Activated T-cell treated with anti-CD3 and anti-CD28 coated beads, Interleukin-2, amount 50 U/mL, for 72 hours (primary cell): ENCODE results near the gene GAS7. TPM values are rescaled to one million over a fixed set of nuclear protein-coding genes. Genes with fewer than 3 reads are reported as not detected.
"Not testable (repeated sequence)": the region's sequence is repeated elsewhere in the genome, so short reads cannot be mapped to it uniquely, and the experiment has no call there.

ENCODE experiments used
- ATAC-seq, 2 donors: fragments of 150-1000 bp; cut with Tn5 transposase; replicated peaks in 1 of 2; 2 replicates each; pipeline ENCODE4 v1.10.0; 2021; ENCODE audit warnings: moderate library complexity in 2 of 2, mild to moderate bottlenecking in 1 of 2
- DNase-seq, 2 donors: peaks; one replicate each; pipeline ENCODE4 v3.0.0; 2021 to 2022; ENCODE audit warnings: mixed read lengths in 1 of 2
- H3K27ac Mint-ChIP-seq: one replicate; pipeline ENCODE4 v1.8.0; 2022; ENCODE audit warnings: mild to moderate bottlenecking, moderate library complexity, mixed read lengths
- H3K27me3 Mint-ChIP-seq: one replicate; pipeline ENCODE4 v1.8.0; 2022; ENCODE audit warnings: low read depth, mixed read lengths
- H3K36me3 Mint-ChIP-seq, 2 donors: one replicate each; pipeline ENCODE4 v1.8.0; 2022; ENCODE audit warnings: mixed read lengths in 2 of 2, mild to moderate bottlenecking in 1 of 2; ENCODE audit not compliant: insufficient read depth in 2 of 2
- H3K4me1 Mint-ChIP-seq: one replicate; pipeline ENCODE4 v1.8.0; 2022; ENCODE audit warnings: low read depth, mixed read lengths
- H3K4me3 Mint-ChIP-seq, 2 donors: one replicate each; pipeline ENCODE4 v1.8.0; 2022; ENCODE audit warnings: mild to moderate bottlenecking in 2 of 2, mixed read lengths in 2 of 2, moderate library complexity in 2 of 2
- H3K9me3 Mint-ChIP-seq, 2 donors: one replicate each; pipeline ENCODE4 v1.8.0; 2022; ENCODE audit warnings: mixed read lengths in 2 of 2
- total RNA-seq, 2 donors: library from RNA; stranded (reverse); gene quantifications; one replicate each; pipeline ENCODE4 v1.2.3, GENCODE V29; 2022

The GAS7 gene
- total RNA-seq, 2 donors from 2014 or later: 0.72 to 1.3 TPM

DNA sequence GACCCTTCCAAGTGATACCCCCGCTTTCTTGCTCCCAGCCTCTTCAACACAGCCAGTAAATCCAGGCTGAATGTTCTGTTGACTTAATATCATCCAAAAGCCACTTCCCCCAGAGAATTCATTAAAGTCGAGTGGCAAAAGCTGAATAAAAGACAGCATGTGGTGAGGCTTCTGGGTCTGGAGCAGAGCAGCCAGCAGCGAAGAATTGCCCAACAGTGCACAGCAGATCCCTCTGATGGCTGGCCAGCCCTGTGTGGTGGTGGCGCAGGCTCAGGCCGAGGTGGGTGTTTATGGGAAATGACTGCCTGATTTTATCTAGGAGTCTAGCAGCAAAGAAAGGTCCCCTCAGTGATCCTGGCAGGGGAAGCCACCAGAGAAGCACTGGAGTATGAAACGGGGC, 263.0 kb downstream of the GAS7 start:
- H3K27ac Mint-ChIP-seq: no peak overlapping the region
- no peaks in the 10 kb centered on the region for H3K4me1 Mint-ChIP-seq
- ATAC-seq: no peak

DNA sequence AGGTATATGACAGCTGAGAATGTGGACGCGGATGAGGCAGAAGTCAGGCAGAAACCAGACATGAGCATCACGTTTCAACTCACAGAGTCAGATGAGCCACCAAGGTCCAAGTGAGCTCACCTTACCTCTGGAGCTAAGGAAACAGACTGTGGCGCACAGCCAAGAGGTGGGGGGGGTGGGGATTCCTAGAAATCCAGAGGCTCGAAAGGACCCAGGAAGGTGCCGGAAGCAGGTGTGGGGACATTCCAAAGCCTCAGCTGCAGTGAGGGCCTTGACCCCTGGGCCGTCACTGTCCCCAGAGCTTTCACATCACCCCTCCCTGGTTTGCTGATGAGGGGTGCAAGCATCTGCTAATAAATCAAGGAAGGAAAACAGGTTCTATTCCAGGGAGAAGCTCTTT, 264.1 kb downstream of the GAS7 start:
- Mint-ChIP-seq H3K36me3 (no peaks in the 10 kb centered on the region), H3K27ac (no peak overlapping the region), H3K4me3 (no peak overlapping the region), H3K27me3 (no peaks in the 10 kb centered on the region), H3K9me3 (no peaks in the 10 kb centered on the region), H3K4me1 (no peaks in the 10 kb centered on the region)
- ATAC-seq (no peak), DNase-seq (no peak)

More for the DNA sequence above, 263.0 kb downstream of the GAS7 start:
- no peaks in the 10 kb centered on the region for H3K9me3 Mint-ChIP-seq
- no peaks in the 10 kb centered on the region for H3K27me3 Mint-ChIP-seq
- no peak for DNase-seq
- no peaks in the 10 kb centered on the region for H3K36me3 Mint-ChIP-seq
- H3K4me3 Mint-ChIP-seq: no peak overlapping the region

DNA sequence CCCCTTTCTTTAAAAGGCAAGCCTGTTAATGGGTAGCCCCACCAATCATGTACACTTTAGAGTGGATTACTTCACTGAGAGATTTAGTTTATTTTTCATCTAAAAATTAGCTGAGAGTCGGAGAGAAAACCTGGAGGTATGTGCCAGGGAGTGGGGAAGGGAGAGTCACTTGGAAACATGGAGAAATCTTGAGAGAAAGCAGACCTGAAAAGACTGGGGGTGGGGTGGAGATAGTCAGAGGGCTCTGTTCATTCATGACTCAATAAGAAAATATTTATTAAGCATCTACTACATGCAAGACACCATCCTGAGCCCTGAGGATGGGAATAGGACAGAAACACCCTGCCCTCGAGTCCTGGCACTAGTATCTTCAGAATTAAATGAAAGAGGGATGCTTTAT, 265.9 kb downstream of the GAS7 start:
- H3K27ac Mint-ChIP-seq: no peak overlapping the region
- no peak overlapping the region for H3K4me3 Mint-ChIP-seq
- ATAC-seq (no peak), DNase-seq (no peak)
- H3K27me3 Mint-ChIP-seq: no peaks in the 10 kb centered on the region
- H3K4me1 Mint-ChIP-seq: no peaks in the 10 kb centered on the region
- no peaks in the 10 kb centered on the region for H3K36me3 Mint-ChIP-seq
- no peaks in the 10 kb centered on the region for H3K9me3 Mint-ChIP-seq

DNA sequence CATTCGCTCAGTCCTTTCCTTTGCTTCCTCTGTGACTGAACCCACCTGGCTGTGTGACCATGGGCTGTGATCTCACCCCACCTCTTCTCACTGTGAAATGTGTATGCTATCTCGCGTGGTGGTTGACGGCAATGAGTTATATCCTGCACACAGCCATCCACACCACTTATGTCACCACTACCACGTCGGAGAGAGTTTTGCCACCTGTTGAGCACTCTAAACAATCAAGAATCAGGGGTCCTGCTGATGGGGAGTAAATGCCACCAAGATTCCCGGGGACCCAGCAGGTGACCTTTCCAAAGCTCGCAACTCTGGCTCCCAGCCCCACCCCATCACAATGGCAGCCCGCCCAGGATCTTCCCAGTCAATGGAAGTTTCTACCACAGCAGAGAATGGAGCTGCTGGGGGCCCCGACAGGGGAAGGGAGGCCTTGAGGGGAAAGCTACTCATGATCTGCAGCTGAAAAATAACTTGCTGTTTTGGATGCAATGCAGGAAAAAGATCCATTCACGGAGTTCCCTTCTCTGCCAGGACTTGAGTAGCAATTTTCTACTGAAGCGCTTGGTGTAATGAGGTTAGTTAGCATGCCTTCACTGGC, 267.2 kb downstream of the GAS7 start:
- ATAC-seq: no peak
- Mint-ChIP-seq H3K36me3 (no peaks in the 10 kb centered on the region), H3K4me3 (no peak overlapping the region), H3K27ac (no peak overlapping the region), H3K4me1 (no peaks in the 10 kb centered on the region), H3K9me3 (no peaks in the 10 kb centered on the region), H3K27me3 (no peaks in the 10 kb centered on the region)
- no peak for DNase-seq

DNA sequence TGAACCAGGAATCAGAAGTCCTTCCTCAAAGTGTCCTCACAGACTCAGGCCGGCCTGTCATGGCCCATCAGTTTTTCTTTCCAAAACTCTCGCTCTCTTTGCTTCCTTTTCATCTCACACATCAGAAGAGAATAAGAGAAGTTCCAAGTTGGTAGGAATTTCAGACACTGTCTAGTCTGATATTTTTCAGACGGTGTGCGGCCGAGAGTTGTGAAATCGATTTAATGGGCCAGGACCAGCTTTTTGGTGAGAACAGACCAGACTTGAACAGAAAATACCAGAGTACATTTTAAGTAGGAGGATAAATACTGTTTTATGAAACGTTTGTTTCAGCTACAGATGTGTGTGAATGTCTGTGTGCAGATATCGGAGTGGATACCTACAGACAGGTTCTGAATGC, 268.5 kb downstream of the GAS7 start:
- H3K36me3 Mint-ChIP-seq: no peaks in the 10 kb centered on the region
- H3K4me1 Mint-ChIP-seq: peaks cover under 1% of the 10 kb centered on the region
- ATAC-seq (no peak), DNase-seq (no peak)
- no peak overlapping the region for H3K27ac Mint-ChIP-seq
- H3K27me3 Mint-ChIP-seq: no peaks in the 10 kb centered on the region
- H3K9me3 Mint-ChIP-seq: no peaks in the 10 kb centered on the region
- H3K4me3 Mint-ChIP-seq: no peak overlapping the region

DNA sequence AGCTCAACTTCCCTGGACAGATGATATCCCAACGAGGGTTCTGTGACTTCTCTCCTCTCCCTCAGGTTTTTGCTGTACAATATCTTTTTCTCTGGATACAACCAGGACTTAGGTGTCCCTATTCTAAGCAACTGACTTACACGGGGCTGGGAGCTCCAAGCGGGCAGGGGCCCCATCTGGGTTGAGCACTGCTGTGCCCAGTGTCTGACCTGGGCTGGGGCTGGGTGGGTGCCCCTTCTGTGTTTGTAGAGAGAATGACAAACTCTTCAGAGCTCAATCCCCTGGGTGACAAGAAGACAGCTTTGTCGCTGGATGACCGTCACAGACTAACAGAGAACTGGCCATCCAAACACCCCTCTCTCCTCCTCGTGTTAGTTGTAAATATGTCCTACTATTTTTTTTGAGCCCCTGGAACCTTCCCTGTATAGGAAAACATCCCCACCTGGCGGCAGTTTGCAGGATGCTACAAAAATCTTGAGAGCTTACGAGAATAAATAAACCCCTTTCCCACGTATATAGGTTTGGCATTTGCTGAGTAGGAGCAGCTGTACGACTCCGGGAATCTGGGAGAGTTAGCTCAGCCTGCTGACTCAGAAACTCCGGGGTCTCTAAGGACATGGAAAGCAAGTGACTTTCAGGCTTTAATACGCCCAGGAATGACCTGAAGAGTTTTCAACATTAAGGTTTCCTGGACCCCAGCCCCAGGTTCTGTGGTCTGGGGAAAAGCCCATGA, 269.6 kb downstream of the GAS7 start:
- Mint-ChIP-seq H3K4me3 (no peak overlapping the region), H3K27me3 (no peaks in the 10 kb centered on the region), H3K36me3 (no peaks in the 10 kb centered on the region), H3K27ac (no peak overlapping the region), H3K4me1 (peaks cover 5% of the 10 kb centered on the region), H3K9me3 (no peaks in the 10 kb centered on the region)
- DNase-seq: no peak
- ATAC-seq: no peak

DNA sequence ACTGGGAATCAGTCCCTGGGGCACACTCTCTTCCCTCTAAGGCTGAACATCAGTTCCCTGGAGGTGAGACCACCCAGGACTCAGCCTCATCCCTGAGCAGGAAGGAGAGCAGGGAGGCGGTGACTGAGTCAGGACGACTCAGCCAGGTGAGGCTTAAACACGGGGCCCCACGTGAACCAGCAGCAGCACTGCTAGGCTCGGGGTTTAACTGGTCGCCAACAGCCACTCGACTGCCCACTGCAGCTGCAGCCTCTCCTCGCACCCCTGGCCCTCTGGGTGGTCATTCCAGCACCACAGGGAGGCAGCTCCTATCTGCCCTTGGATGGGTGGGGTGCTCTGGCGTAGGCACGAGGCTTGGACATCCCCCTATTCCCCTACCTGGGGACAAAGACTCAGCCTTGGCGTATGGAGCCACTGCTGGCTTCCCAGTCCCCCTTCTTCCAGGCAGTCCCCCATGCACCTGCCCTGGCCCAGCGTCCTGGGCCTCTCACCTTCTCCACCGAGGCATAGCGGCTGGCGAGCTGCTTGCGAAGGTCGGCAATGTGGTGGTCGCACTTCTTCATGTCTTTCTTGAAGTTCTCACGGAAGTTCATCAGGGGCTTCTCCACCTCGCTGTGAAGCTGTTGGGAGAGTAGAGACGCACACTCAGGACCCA, 272.1 kb downstream of the GAS7 start:
- Mint-ChIP-seq H3K36me3 (no peaks in the 10 kb centered on the region), H3K27ac (no peak overlapping the region), H3K27me3 (no peaks in the 10 kb centered on the region), H3K4me1 (peaks cover 5% of the 10 kb centered on the region), H3K9me3 (no peaks in the 10 kb centered on the region), H3K4me3 (no peak overlapping the region)
- DNase-seq: no peak
- ATAC-seq: no peak

DNA sequence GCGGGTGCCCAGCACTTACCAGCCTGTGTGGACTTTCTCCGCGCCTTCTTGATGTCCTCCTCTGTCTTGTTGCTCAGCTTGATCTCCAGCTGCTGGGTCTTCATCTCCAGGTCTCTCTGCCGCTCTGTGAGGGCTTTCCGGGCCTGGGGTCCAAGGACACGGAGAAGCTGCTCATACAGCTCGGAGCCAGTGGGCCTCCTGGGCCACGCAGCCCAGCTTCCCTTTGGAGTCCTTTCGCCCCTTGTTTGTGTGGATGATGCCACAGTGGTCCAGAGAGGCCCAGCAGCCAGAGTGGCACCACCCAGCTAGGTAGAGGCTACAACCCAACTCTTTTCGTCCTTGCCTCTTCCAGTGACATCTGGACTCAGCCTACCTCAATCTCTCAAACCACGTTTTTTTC, 272.9 kb downstream of the GAS7 start:
- H3K9me3 Mint-ChIP-seq: no peaks in the 10 kb centered on the region
- H3K27me3 Mint-ChIP-seq: no peaks in the 10 kb centered on the region
- ATAC-seq (no peak), DNase-seq (no peak)
- H3K4me1 Mint-ChIP-seq: peaks cover 5% of the 10 kb centered on the region
- H3K4me3 Mint-ChIP-seq: no peak overlapping the region
- H3K36me3 Mint-ChIP-seq: no peaks in the 10 kb centered on the region
- H3K27ac Mint-ChIP-seq: no peak overlapping the region

DNA sequence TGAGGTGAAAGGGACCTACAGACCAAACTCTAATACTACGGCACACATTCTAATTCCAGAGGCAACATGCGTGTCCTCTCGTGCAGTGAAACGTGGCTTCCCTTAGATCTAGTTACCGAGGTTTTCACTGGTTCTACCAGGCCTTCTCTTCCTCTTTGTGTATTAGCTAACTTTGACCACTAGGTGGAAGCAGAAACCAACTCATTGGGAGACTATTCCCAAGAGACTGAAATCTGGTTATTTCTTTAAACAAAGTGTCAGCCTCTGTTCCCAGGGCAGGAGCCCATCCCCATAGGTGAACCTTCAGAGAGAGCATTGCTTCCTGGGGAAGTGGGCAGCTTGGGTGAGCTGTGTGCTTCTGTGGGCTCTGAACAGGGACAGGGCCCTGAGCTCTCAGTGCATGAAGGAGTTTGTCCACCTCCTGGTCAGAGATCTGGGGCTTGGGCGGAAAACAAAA, 273.6 kb downstream of the GAS7 start:
- DNase-seq (peak in 1 of 2 donors; percentile 21), ATAC-seq (peak; percentile 36 to 41)
- Mint-ChIP-seq H3K36me3 (no peaks in the 10 kb centered on the region), H3K27ac (peak overlapping the region; percentile 13), H3K27me3 (no peaks in the 10 kb centered on the region), H3K9me3 (no peaks in the 10 kb centered on the region), H3K4me1 (peaks cover 5% of the 10 kb centered on the region), H3K4me3 (no peak overlapping the region)

DNA sequence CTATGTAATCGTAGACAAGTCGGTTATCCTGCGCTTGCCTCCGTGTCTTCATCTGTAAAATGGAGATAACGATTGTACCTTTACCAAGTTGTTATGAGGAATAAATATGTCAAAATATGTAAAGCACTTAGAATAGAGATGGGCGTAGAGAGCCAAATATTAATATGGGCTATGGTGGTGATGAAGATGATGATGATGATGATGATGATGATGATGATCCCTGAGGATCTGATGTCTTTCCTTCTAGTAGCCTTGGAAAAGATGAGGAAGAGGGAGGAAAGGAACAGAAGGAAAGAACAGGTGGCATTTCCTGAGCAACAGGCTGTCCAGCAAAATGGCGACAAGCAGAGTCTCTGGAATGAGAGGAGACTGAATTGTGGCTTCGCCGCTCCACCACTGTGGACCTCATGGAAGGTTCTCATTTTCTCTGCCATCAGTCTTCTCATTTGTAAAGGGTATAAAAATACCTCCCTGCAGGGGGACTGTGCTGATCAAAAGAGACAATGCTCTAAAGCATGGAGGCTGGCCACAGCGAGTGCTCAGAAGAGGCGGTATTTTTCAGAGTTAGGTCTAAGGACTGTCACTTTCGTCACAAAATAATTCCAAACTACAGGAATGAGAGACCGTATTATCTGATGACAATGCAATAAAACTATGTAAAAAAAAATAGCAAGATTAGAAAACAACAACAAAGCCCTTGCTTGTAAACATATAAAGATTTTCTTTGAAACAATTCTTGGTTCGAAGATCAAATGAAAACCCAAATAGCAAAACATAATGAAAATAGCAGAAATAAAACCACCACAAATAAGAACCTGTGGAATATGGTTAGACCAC, 276.2 kb downstream of the GAS7 start:
- no peak for DNase-seq
- H3K4me3 Mint-ChIP-seq: no peak overlapping the region
- H3K4me1 Mint-ChIP-seq: peaks cover 5% of the 10 kb centered on the region
- H3K27me3 Mint-ChIP-seq: no peaks in the 10 kb centered on the region
- no peak for ATAC-seq
- no peak overlapping the region for H3K27ac Mint-ChIP-seq
- no peaks in the 10 kb centered on the region for H3K9me3 Mint-ChIP-seq
- no peaks in the 10 kb centered on the region for H3K36me3 Mint-ChIP-seq

DNA sequence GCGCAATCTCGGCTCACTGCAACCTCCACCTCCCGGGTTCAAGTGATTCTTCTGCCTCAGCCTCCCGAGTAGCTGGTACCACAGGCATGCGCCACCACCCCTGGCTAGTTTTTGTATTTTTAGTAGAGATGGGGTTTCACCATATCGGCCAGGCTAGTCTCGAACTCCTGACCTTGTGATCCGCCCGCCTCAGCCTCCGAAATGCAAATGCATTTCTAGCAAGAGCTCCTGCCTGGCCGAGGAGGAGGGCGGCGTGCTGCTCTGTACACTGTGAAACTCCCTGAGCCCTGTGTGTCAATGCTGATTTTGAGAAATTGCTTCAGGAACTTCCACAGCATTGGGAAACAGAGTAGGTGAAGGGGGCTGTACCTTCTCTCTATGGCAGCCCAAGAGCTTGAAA, 277.2 kb downstream of the GAS7 start:
- DNase-seq, ATAC-seq, H3K36me3 Mint-ChIP-seq, H3K4me3 Mint-ChIP-seq, H3K27me3 Mint-ChIP-seq, H3K4me1 Mint-ChIP-seq, H3K9me3 Mint-ChIP-seq, H3K27ac Mint-ChIP-seq: not testable (repeated sequence)

DNA sequence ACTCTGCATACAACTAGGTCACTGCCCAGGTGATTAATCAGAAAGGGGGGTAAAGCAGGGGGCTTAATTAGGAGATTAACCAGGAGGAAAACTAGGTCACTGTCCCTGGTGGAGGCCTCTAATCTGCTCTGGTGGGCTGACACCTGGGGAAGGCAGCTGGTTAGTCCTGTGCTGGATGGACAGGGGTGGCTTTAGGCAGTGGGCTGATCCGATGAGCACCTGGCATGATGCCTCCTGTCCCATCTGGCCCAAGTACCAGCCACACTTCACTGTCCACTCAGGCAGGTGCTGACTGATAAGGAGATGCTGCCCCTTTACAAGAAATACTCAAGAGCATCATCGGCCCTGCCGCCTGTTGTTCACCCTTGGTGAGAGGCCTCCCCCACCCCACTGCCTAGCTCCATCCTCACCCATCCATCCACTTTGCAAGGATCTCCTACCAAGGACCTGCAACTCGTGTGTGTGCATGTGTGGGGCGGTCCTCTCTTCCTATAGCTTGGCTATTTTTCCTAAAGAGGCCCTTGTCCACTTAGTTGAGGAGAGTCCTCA, 279.5 kb downstream of the GAS7 start:
- Mint-ChIP-seq H3K27ac (no peak overlapping the region), H3K27me3 (no peaks in the 10 kb centered on the region), H3K9me3 (no peaks in the 10 kb centered on the region), H3K4me1 (no peaks in the 10 kb centered on the region), H3K4me3 (no peak overlapping the region), H3K36me3 (no peaks in the 10 kb centered on the region)
- ATAC-seq (no peak), DNase-seq (no peak)

DNA sequence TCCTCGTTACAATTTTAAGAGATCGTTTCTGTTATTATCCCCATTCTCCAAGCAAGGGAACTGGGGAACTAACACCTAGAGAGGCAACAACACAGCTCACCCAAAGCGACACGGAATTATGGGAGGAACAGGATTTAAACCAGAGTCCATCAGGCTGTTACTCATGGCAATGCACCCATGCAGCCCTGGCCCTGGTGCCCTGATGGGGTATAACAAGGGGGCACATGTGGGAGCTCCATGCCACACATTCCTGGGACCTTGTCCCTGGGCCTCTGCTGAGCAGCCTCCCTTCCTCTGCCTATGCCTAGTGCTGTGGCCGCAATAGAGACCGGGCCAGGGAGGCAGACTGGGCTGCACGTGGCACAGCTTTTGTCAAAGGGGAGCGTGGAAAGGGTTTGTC, 280.1 kb downstream of the GAS7 start:
- Mint-ChIP-seq H3K36me3 (no peaks in the 10 kb centered on the region), H3K27me3 (no peaks in the 10 kb centered on the region), H3K4me3 (no peak overlapping the region), H3K9me3 (no peaks in the 10 kb centered on the region), H3K27ac (no peak overlapping the region), H3K4me1 (no peaks in the 10 kb centered on the region)
- DNase-seq: no peak
- no peak for ATAC-seq
